ENCODE measurements around the gene NEK5. TPM values are rescaled to one million over a fixed set of nuclear protein-coding genes. Genes with fewer than 3 reads are reported as not detected.
A peak's percentile ranks its signal among the peaks of the same experiment; 100 is the strongest.
"Not testable (repeated sequence)": the region's sequence is repeated elsewhere in the genome, so short reads cannot be mapped to it uniquely, and the experiment has no call there.

NEK5 gene
- total RNA-seq, 2 donors from 2014 or later, result 0.33 to 0.78 TPM

DNA sequence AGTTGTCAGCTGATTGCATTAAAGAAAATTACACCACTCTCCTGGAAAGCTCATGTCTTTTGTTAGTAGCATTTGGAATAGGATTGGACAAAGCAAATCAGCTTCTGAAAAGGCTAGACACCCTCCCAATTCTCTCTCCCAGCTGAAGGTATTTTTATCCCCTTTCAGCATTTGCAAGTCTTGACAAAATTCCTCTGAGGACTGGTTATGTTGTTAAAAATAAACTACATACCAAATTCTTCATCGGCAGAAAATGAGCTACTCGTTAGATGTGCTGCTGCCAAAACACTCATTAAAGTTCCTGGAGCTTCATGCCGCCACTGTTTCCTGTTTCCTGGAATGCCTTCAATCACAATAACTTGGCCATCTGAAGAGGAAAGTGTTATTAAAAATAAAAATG, 67.3 kb downstream of the NEK5 start:
- no peak overlapping the region for H3K4me3 ChIP-seq
- TF ChIP-seq POLR2A (IDR thresholded peaks at IDR 0.05), result no peak
- TF ChIP-seq, protein P1, sequence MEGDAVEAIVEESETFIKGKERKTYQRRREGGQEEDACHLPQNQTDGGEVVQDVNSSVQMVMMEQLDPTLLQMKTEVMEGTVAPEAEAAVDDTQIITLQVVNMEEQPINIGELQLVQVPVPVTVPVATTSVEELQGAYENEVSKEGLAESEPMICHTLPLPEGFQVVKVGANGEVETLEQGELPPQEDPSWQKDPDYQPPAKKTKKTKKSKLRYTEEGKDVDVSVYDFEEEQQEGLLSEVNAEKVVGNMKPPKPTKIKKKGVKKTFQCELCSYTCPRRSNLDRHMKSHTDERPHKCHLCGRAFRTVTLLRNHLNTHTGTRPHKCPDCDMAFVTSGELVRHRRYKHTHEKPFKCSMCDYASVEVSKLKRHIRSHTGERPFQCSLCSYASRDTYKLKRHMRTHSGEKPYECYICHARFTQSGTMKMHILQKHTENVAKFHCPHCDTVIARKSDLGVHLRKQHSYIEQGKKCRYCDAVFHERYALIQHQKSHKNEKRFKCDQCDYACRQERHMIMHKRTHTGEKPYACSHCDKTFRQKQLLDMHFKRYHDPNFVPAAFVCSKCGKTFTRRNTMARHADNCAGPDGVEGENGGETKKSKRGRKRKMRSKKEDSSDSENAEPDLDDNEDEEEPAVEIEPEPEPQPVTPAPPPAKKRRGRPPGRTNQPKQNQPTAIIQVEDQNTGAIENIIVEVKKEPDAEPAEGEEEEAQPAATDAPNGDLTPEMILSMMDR (IDR thresholded peaks at IDR 0.05), result no peak
- H3K4me1 ChIP-seq, result no peaks in the 10 kb centered on the region
- peak in 1 of 4 donors; percentile 3 for DNase-seq
- no peaks in the 10 kb centered on the region for H3K27me3 ChIP-seq
- intact Hi-C loops (cut with DNase I), result no loop called here
- H3K36me3 ChIP-seq (replicated peaks in 1 of 2; ENCODE audit: insufficient read depth in 1 of 2, low read depth in 2 of 2), result no peaks in the 10 kb centered on the region
- no peaks in the 10 kb centered on the region for H3K9me3 ChIP-seq
- peak; percentile 52 for ATAC-seq
- H3K27ac ChIP-seq, result peak overlapping the region in 2 of 4 donors; percentile 0 to 52
- WGBS, 2 donors, result 33 to 49% methylated on average over 3 of the region's 3 CpGs

- DNase-seq; intact Hi-C loops (cut with DNase I); H3K4me3 ChIP-seq; H3K4me1 ChIP-seq; H3K36me3 ChIP-seq (replicated peaks in 1 of 2; ENCODE audit: insufficient read depth in 1 of 2, low read depth in 2 of 2); H3K27me3 ChIP-seq; ATAC-seq; H3K9me3 ChIP-seq: not testable (repeated sequence)
- WGBS, 2 donors, result 71 to 86% methylated on average over 2 to 3 of the region's 3 CpGs
- H3K27ac ChIP-seq, result peak overlapping the region in 2 of 4 donors; percentile 0 to 52
Observed at GRCh38 chr13:52061064-52061463, 67.8 kb downstream of the NEK5 start.

GRCh38 chr13:52053460-52053859, 75.4 kb downstream of the NEK5 start:
- TF ChIP-seq, protein P1 (IDR thresholded peaks at IDR 0.05), result no peak
- no peak for TF ChIP-seq POLR2A (IDR thresholded peaks at IDR 0.05)
- DNase-seq, result no peak
- H3K27me3 ChIP-seq, result no peaks in the 10 kb centered on the region
- H3K4me3 ChIP-seq, result no peak overlapping the region
- no peak overlapping the region for H3K27ac ChIP-seq
- WGBS, 2 donors, result 84 to 89% methylated on average over 4 of the region's 4 CpGs
- H3K4me1 ChIP-seq, result no peaks in the 10 kb centered on the region
- intact Hi-C loops (cut with DNase I), result no loop called here
- no peaks in the 10 kb centered on the region for H3K36me3 ChIP-seq (replicated peaks in 1 of 2; ENCODE audit: insufficient read depth in 1 of 2, low read depth in 2 of 2)
- no peak for ATAC-seq
- peaks cover 0 to 3% (median 0%) of the 10 kb centered on the region in 3 donors for H3K9me3 ChIP-seq

GRCh38 chr13:52051400-52051799, 77.5 kb downstream of the NEK5 start:
- no peak overlapping the region for H3K27ac ChIP-seq
- TF ChIP-seq, protein P1 (IDR thresholded peaks at IDR 0.05), result no peak
- no peak for TF ChIP-seq POLR2A (IDR thresholded peaks at IDR 0.05)
- no peaks in the 10 kb centered on the region for H3K36me3 ChIP-seq (replicated peaks in 1 of 2; ENCODE audit: insufficient read depth in 1 of 2, low read depth in 2 of 2)
- H3K27me3 ChIP-seq, result no peaks in the 10 kb centered on the region
- peaks cover 0 to 3% (median 0%) of the 10 kb centered on the region in 3 donors for H3K9me3 ChIP-seq
- intact Hi-C loops (cut with DNase I), result no loop called here
- no peak for DNase-seq
- H3K4me1 ChIP-seq, result no peaks in the 10 kb centered on the region
- H3K4me3 ChIP-seq, result no peak overlapping the region
- 55 to 61% methylated on average over 7 of the region's 7 CpGs for WGBS, 2 donors
- ATAC-seq, result no peak

DNA sequence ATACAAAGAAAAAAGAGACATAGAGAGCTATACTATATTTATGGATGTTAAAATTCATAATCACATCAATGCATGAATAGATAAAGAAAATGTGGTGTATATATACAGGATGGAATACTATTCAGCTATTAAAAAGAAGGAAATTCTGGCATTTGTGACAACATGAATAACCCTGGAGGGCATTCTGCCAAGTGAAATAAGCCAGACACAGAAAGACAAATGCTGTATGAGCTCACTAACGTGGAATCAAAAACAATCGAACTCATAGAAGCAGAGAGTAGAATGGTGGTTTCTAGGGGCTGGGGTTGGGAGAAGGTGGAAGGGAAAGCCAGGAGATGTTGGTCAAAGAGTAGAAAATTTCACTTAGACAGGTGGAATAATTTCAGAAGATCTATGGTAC, 80.4 kb downstream of the NEK5 start:
- Histone ChIP-seq H3K36me3 (replicated peaks in 1 of 2; ENCODE audit: insufficient read depth in 1 of 2, low read depth in 2 of 2) (no peaks in the 10 kb centered on the region), H3K9me3 (peaks cover 0 to 3% (median 0%) of the 10 kb centered on the region in 3 donors), H3K4me1 (no peaks in the 10 kb centered on the region), H3K27me3 (no peaks in the 10 kb centered on the region), H3K27ac (no peak overlapping the region), H3K4me3 (no peak overlapping the region)
- TF ChIP-seq, protein P1 (IDR thresholded peaks at IDR 0.05), result no peak
- no peak for TF ChIP-seq POLR2A (IDR thresholded peaks at IDR 0.05)
- 42 to 61% methylated on average over 2 of the region's 2 CpGs for WGBS, 2 donors
- intact Hi-C loops (cut with DNase I), result no loop called here
- DNase-seq (no peak), ATAC-seq (no peak)

Data from body of pancreas (tissue), 4 donors.